GM18907 (cell line): ENCODE data around the gene CALCOCO2.
"Not testable (repeated sequence)": the region's sequence is repeated elsewhere in the genome, so short reads cannot be mapped to it uniquely, and the experiment has no call there.

Experiments used
- ATAC-seq: cut with Tn5 transposase; IDR thresholded peaks from one replicate; pipeline ENCODE4 v1.9.1; 2021; ENCODE audit warnings: mild to moderate bottlenecking, moderate library complexity; ENCODE audit not compliant: unreplicated experiment

Gene CALCOCO2, protein sequence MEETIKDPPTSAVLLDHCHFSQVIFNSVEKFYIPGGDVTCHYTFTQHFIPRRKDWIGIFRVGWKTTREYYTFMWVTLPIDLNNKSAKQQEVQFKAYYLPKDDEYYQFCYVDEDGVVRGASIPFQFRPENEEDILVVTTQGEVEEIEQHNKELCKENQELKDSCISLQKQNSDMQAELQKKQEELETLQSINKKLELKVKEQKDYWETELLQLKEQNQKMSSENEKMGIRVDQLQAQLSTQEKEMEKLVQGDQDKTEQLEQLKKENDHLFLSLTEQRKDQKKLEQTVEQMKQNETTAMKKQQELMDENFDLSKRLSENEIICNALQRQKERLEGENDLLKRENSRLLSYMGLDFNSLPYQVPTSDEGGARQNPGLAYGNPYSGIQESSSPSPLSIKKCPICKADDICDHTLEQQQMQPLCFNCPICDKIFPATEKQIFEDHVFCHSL

DNA sequence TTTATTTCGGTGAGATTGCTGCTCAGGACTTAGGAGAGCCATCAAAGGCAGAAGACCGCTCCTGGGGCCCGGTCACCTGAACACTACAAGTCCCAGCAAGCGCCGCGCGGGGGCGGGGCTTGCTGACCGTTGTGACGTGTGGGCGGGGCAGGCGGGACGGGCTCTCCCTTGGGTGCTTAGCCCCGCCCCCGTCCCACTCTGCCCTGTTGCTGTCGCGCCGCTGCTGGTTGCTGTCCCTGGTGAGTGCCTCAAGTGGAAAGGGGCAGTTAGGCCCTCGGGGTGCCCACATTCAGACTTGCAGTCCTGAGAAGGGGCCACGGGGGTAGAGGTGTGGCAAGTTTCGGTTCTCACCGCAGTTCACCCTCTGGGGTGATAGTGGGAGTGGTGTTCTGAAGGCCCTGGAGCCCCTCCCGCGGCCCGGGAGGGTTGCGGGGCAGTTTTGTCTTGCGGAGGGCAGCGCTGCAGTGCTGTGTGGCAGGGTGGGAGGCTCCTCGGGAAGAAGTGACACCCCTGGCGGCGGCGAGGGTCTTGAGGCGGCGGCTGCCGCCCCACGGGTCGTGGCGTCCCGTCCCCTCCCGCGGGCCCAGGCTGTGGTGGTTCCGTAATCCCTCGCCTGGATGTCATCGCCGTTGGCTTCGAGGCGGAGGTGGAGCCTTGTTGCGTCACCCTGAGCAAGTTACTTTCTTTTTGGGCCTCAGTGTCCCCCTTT lies at the start of gene CALCOCO2:
Gene CALCOCO2, plus strand, starts transcription at position 196 of the 709 bp plus-strand sequence. CDS start 10,673 bp downstream, outside the sequence.
- ATAC-seq, result peak; percentile 80

DNA sequence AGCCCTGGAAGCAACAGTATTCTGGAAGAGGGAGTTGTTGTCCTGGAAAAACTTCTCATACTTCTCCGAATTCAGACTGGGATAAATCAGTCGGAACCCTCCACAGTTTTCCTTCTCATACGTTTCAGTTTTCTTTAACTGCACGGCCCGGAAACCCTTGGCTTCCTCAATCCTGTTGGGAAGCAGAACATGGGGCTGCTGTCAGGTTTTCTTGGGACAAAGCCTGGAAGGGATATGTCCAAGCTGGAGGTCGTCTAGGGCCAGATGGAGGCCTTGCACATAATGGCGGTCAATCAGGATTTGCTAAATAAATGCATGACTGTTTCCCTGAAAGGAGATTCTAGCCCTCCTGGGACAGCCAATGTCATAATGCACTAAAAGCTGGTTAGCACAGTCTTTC lies 43.0 kb upstream of the CALCOCO2 start:
- ATAC-seq, result no peak

DNA sequence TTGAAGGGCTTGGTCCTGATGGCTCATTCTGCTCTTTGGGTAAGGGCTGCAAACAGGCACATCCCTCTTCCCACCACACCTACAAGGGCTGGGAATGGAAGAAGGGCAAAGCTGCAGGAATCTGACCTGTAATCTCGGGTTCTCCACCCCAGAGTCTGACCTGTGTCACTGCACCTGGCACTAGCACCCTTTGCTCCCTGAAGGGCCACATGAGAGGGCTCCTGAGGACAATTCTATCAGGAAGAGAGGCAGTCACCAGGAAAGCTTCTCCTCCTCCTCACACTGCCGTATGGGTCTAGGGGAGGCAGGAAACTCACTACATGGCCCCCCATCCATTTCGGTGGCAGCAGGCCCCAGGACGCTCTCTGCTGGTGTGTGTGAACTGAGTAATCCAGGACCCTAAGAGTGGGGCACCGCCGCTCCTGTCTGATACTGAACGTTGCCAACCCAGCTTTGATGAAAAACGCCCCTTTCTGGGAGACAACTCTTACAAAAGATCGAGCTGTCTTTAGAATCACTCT lies 40.2 kb upstream of the CALCOCO2 start:
- no peak for ATAC-seq

DNA sequence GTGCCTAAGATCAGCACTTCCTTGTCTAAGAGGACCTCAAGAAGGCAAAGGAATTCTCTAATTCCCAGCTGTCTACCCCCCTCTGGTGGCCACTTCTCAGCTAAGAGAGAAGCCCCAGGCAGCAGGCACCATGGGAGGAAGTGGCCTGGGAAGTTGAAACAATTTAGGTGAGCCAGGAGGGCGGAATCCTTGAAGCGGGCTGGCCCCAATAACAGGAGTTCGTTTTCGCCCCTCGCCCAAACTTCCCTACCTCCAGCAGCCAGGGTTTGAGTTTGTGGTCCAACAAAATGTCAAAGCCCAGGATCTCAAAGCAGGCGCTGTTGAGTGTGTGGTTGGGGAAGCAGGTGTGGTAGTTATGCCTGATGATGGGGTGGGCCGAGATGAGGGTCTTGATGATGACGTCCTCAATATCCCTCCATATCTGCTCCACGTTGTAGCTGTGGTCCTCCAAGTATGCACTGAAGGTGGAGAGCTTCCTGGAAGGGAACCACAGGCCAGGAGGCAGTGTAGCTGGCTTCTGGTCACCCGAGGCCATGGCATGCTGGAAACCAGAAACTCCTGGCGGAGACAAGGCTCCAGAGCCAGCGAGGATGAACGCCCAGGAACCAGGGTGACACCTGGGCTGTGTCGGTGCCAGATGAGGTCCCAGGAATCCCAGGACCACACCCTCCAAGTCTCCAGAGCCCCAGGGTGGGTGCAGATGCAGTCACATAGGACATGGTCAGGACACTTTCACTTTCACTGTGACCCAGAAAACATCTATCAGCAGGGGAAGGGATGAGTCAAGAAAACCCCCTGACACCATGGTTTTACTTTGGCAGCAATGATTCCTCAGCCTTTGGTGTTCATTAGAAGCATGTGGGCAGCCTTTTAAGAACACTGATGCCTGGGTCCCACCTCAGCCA lies 39.5 kb upstream of the CALCOCO2 start:
- ATAC-seq, result no peak

DNA sequence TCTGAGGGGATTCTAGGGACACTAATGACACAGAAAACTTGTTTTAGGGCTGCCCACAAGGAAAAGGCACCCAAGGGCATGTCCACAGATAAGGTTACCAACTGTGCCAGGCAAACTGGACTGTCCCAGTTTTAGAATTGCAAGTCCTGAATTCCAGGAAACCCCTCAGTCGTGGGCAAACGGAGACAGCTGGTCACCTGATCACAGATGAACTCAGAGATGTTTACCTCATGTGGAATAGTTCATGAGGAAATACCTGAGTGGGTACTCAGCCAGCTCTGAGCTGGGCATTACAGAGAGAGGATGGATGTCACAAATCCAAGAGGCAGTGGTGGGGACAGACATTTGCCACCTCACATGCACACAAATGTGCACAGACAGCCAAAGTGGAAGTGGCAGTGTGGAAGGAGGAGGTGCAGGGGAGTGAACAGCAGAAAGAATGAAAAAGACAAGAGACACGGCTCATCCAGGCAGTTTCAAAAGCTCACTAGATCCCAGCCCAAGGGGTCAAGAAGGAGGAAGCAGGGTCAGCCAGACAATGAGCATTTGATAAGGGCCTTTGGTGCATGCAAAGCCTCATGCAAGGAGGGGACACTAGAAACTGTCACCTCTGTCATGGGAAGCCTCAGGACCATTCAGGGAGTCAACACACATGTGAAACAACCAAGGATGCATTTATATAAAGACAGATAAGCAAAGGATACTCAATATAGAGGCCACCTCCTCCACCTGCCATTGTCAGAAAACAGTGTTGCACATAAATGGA lies 38.6 kb upstream of the CALCOCO2 start:
- ATAC-seq, result no peak

DNA sequence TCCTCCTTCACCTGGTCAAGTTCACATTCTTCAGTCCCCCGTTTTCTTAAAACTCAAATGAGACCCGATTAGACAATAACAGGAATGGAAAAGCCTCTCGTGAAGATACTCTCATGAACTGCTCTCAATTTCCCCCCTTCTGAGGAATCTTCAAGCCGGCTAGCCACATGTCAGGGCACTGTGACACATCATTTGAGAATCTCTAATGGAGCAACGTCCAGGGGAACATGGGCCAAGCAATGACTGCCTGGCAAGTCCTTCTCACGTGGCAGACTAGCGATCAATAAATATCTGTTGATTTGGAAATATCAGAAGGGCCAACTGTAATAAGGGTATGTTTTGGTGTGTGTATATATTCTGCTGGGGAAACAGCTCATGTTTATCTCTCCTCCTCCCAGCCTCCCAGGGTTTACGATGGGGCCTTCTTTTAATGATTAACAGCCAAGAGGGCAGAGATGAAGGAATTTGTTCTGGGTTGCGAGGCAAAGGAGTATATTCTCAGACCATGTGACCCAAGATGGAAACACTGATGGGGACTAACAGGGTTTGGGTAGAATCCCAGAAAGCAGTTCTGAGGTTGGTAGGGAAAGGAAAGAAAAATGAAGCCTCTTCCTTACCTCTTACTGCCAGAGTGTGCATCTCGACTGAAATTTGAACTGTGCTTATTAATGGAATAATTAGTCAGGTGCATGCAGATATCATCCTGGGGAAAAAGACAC lies 35.2 kb upstream of the CALCOCO2 start:
- ATAC-seq, result no peak

DNA sequence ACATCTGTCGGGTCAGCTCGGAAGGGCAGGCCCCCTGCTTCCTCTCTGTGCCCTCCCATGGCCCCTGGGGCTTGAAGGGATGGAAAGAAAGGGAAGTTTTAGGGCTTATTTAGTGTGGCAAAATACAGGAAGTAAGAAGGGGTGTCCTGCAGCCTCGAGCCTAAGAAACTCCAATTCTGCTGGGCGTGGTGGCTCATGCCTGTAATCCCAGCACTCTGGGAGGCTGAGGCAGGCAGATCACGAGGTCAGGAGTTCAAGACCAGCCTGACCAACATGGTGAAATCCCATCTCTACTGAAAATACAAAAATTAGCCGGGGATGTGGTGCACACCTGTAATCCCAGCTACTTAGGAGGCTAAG lies 34.7 kb upstream of the CALCOCO2 start:
- not testable (repeated sequence) for ATAC-seq

DNA sequence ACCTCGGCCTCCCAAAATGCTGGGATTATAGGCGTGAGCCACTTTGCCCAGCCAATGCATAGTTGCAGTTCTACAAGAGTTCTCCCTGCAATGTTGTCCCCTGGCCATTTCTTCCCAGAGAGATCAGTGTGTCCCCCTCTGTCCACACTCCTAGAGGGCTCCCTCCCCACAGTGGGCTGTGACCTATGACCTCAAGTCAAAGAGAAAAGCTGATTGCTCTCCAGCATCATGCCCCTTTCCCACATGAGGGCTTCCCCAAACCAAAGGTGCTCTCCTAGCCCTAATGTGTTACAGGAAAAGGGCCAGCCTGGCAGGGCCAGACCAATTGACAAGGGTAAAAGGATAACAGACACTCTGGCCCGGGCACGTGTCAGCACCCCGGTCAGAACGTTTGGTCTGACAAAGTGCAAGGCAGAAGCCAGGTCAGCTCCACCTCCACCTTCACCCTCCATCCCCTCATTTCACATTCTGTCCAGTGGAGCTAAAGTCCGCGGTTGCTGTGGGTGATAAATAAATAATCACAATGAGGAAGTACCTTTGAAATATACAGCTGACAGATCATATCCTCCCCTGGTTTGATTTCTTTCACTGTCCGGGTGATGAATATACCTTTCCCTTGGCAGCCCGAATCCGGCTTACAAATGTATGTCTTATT lies 31.6 kb upstream of the CALCOCO2 start:
- ATAC-seq, result no peak

DNA sequence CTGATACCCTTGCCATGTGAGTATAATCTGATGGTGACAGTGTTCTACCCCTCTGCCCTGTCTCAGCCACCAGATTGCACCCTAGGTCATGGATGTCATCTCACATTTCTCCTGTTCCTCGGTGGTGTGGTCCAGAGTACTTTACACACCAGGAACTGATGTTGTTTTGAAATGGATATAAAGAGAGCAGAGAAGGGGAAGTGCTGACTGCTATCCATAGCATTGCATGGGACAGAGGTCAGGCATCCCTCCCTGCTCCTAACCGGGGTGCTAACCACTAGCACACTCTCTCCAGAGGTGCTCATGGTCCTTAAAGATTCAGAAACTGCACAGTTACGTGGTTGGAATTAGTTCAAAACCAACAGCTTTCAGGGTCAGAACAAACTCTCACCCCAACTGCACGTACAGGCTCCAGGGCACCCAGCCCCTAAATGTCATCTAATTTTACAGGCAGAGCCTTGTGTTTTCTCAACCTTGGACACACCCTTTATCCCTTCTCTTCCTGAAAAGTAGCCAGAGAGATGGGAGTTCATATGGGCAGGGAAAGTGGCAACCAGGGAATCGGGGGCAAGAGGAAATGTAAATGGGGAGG lies 30.1 kb upstream of the CALCOCO2 start:
- ATAC-seq, result no peak

DNA sequence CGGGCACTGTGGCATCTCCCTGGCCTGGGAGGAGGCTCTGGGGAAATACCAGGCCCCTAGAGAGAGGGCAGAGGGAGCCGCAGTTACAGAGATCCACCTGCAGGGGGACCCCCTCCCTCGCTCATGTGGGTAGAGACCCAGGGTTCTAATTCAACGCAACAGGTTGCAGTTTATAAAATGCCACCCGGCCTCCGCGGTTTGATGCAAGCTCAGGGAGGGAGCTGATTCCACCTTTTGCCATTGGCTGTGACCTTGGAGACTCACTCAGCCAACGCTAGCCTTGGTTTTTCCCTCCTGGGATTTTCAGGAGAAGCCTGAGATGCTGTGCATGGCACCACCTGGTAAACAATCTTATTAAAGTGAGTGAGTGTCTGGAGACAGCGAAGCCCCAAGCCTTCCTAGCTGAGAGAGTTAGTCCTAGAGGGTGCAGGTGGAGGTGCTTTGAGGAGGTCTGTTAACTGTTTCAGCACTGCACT lies 25.9 kb upstream of the CALCOCO2 start:
- no peak for ATAC-seq

DNA sequence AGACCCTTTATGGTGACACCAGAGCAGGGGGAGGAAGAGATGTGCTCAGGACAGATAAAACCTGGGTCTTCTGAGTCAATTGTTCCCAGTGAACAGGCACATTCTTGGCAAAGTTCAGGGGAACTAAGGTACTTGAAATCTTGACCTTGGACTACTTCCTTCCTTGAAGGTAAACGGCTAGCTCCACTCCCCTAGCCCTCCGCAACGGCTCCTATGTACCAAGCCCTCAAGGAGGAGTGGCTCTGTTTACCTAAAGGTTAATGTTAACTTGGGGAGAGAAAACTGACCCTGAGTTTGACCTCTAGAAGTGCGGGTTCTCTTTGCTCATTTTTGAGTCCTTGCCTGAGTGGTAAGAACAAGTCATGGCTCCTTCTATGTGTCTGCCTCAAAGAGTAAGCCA lies 21.7 kb upstream of the CALCOCO2 start:
- ATAC-seq, result no peak

DNA sequence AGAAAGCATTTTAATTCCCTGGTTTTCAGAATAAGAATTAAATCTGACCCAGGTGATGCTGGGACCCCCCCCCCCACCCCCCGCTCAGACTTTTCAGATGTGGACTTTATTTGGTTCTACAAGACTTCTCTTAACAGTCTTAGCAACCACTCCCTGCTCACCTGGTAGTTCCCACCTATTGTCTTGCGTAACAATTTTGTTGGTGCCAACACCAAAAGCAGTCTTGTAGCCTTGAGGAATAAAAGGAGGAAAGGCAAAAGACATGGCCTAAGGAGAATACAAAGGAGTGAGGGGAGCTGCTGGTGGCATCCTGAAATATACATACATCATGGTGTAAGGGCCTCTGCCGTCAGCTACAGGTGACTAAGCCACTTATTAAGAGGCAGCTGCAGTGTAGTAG lies 18.8 kb upstream of the CALCOCO2 start:
- ATAC-seq, result no peak

DNA sequence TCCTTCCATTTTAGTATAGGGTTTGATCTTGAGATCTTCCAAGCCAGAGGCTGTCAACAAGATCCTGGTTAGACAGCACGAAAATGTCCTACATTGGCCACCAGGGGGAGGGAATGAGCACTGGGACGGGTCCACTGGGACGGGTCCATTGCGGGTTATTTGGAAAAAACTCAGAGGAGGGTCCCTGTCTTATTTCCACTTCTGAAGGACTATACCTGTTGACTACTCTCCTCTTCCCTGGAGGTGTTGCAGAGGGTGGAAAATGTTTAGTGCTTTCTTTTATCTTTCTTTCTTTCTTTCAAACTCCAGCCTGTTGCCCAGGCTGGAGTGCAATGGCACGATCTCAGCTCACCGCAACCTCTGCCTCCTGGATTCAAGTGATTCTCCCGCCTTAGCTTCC lies 16.3 kb upstream of the CALCOCO2 start:
- ATAC-seq, result no peak

DNA sequence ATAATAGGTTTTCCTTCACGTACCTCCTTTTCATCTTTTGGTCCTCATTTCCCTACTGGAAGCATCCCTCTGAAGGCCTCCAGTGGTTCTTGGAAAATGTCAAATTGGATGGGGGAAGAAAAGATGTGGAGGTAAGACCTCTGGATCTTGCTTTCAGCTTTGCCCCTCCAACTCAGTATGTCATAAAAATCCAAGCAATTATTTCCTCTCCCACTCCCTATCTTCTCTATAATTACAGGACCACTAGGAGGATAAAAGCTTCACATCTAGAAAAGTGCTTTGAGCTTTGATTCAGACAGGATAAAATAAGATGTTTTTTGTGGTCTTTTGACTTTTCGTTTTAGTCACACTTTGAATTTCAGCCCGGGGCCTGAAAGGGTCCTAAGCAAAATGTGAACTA lies 15.5 kb upstream of the CALCOCO2 start:
- no peak for ATAC-seq

DNA sequence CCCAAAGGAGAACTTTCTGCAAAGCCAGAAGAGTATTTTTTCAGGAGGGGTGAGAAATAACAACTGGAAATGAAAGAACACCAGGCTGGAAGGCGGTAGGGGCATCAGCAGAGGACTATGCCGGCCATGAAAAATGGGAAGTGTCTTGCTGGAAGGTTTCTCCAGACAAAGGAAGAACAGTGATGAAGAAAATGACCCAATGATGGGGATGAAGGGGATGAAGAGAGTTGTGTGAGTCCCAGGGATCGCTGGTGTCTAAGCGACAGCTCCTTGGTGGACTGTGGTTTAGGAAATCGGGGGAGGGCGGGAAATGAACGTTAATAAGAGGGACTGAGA lies 14.4 kb upstream of the CALCOCO2 start:
- ATAC-seq, result no peak

DNA sequence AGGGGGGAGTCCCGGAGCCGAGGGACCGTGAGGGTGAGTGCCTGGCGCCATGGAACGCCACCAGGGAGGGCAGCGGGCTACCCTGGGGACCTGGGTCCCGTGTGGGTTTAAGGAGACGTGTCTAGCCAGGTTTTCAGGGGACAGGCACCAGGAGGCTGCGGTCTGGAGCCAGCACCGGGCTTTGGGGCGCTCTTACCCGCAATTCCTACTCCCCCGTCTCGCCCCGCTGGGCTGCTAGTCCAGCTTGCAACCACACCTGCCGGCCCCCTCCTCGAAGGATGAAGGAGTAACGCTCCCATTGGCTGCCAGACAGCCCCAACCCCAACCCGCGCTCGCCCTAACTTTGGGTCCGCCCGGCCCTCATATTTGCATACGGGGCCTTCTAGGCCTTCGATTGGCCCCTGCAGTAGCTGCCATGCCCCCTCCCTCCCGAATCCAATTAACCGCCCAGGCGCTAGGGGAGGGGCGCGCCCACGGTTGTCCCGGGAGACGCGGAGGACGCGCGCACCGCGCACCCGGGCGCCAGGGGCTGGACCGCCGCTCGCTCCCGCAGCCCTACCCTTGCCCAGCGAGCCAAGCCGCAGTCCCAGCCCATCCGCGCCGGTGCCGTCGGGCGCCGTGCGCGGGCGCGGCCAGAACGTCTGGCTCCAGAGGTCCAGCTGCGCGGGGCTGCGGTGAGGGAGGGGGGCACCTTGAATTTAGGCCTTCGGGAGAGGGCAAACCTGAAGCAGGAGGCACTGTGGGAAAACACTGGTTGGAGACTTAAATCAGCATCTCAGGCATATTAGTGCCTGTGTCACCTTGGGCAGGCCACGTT lies 13.9 kb upstream of the CALCOCO2 start, which contains the start of gene TTLL6:
Gene TTLL6, minus strand, starts transcription at position 456 of the 817 bp plus-strand sequence. Its CDS starts 157 bp downstream, at position 299.
- peak; percentile 85 for ATAC-seq

DNA sequence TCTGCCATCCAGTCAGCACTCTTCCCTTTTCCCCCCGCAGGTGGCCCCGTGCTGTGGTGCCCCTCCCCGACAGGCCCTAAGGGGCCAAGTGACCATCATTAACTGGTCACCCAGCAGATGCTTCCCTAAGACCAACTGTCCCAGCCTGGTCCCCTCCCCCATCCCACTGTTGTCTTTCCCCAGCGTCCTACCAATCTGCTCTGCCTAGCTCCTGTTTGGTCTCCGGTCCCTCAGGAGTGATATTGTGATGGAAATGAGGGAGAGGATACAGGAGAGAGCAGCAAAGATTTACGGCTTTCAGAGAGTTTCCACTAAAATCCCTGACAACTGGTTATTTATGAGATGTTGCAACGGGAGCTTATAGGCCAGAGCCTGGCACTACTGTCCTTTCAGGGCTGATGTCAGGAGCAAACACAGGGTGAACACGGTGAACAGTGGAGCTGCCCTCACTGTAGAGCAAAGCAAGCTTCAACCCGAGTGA lies 12.4 kb upstream of the CALCOCO2 start:
- no peak for ATAC-seq

DNA sequence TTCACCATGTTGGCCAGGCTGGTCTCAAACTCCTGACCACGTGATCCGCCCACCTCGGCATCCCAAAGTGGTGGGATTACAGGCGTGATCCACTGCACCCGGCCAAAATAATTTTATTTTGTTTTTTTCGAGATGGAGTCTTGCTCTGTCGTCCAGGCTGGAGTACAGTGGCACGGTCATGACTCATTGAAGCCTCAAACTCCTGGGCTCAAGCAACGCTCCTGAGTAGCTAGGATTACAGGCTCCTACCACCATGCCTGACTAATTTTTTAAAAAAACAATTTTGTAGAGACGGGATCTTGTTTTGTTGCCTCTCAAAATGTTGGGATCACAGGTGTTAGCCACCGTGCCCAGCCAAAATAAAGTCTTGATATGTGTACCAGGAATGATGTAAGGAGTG lies 11.4 kb upstream of the CALCOCO2 start:
- no peak for ATAC-seq
